ENCODE data around the gene FAM184A.
"Not testable (repeated sequence)": the region's sequence is repeated elsewhere in the genome, so short reads cannot be mapped to it uniquely, and the experiment has no call there.

FAM184A gene
- total RNA-seq = 3.7 to 9.6 reads per million in 2 donors

- DNase-seq = peak; percentile 51 to 83 (median 76)
These were observed at the start of gene FAM184A for GRCh38 chr6:119078376-119079282. Gene FAM184A (minus strand): TSS chr6:119078664. CDS start chr6:119078299, 365 bp downstream.

- DNase-seq = no peak
These were observed 49.2 kb upstream of the FAM184A start for GRCh38 chr6:119127627-119128026.

GRCh38 chr6:119126826-119127225 is 48.4 kb upstream of the FAM184A start:
- DNase-seq = no peak

- DNase-seq = no peak
These were observed 47.7 kb upstream of the FAM184A start for GRCh38 chr6:119126140-119126539.

- no peak for DNase-seq
These were observed 47.1 kb upstream of the FAM184A start for GRCh38 chr6:119125576-119125975.

GRCh38 chr6:119124079-119124824 is 45.8 kb upstream of the FAM184A start:
- no peak for DNase-seq

- DNase-seq = no peak
These were observed 43.9 kb upstream of the FAM184A start for GRCh38 chr6:119122336-119122735.

- no peak for DNase-seq
These were observed 42.9 kb upstream of the FAM184A start for GRCh38 chr6:119121367-119121766.

GRCh38 chr6:119119989-119120388 is 41.5 kb upstream of the FAM184A start:
- DNase-seq = no peak

- DNase-seq = not testable (repeated sequence)
These were observed 40.6 kb upstream of the FAM184A start for GRCh38 chr6:119119062-119119461.

GRCh38 chr6:119116712-119117281 is 38.3 kb upstream of the FAM184A start:
- no peak for DNase-seq

GRCh38 chr6:119113961-119114360 is 35.5 kb upstream of the FAM184A start:
- DNase-seq = no peak

GRCh38 chr6:119112812-119113530 is 34.5 kb upstream of the FAM184A start:
- no peak for DNase-seq

- DNase-seq = peak in 2 of 5 experiments; percentile 16 to 70
These were observed 32.4 kb upstream of the FAM184A start for GRCh38 chr6:119110601-119111548.

GRCh38 chr6:119109654-119110325 is 31.3 kb upstream of the FAM184A start:
- no peak for DNase-seq

- no peak for DNase-seq
These were observed 29.6 kb upstream of the FAM184A start for GRCh38 chr6:119108076-119108475.

GRCh38 chr6:119105282-119105681 is 26.8 kb upstream of the FAM184A start:
- no peak for DNase-seq

GRCh38 chr6:119102901-119103300 is 24.4 kb upstream of the FAM184A start:
- no peak for DNase-seq

- no peak for DNase-seq
These were observed 21.7 kb upstream of the FAM184A start for GRCh38 chr6:119100115-119100514.

- not testable (repeated sequence) for DNase-seq
These were observed 19.4 kb upstream of the FAM184A start for GRCh38 chr6:119097815-119098361.

All from T-helper 2 cell (primary cell).